GM12872 (cell line): ENCODE data around the gene S100PBP.

Source experiments
- TF ChIP-seq, protein P1 (sequence below): IDR thresholded peaks from 3 replicates; pipeline ENCODE4 v1.5.1; 2011; ENCODE audit warnings: low read depth, mild to moderate bottlenecking, low read length, moderate library complexity; ENCODE audit not compliant: insufficient read depth

S100PBP gene

GRCh38 chr1:32890516-32891240 lies 73.2 kb downstream of the S100PBP start:
- TF ChIP-seq, protein P1, sequence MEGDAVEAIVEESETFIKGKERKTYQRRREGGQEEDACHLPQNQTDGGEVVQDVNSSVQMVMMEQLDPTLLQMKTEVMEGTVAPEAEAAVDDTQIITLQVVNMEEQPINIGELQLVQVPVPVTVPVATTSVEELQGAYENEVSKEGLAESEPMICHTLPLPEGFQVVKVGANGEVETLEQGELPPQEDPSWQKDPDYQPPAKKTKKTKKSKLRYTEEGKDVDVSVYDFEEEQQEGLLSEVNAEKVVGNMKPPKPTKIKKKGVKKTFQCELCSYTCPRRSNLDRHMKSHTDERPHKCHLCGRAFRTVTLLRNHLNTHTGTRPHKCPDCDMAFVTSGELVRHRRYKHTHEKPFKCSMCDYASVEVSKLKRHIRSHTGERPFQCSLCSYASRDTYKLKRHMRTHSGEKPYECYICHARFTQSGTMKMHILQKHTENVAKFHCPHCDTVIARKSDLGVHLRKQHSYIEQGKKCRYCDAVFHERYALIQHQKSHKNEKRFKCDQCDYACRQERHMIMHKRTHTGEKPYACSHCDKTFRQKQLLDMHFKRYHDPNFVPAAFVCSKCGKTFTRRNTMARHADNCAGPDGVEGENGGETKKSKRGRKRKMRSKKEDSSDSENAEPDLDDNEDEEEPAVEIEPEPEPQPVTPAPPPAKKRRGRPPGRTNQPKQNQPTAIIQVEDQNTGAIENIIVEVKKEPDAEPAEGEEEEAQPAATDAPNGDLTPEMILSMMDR, result no peak

GRCh38 chr1:32891241-32891570 lies 73.8 kb downstream of the S100PBP start:
- TF ChIP-seq, protein P1, result no peak

GRCh38 chr1:32891630-32892029 lies 74.2 kb downstream of the S100PBP start:
- TF ChIP-seq, protein P1, result no peak

DNA sequence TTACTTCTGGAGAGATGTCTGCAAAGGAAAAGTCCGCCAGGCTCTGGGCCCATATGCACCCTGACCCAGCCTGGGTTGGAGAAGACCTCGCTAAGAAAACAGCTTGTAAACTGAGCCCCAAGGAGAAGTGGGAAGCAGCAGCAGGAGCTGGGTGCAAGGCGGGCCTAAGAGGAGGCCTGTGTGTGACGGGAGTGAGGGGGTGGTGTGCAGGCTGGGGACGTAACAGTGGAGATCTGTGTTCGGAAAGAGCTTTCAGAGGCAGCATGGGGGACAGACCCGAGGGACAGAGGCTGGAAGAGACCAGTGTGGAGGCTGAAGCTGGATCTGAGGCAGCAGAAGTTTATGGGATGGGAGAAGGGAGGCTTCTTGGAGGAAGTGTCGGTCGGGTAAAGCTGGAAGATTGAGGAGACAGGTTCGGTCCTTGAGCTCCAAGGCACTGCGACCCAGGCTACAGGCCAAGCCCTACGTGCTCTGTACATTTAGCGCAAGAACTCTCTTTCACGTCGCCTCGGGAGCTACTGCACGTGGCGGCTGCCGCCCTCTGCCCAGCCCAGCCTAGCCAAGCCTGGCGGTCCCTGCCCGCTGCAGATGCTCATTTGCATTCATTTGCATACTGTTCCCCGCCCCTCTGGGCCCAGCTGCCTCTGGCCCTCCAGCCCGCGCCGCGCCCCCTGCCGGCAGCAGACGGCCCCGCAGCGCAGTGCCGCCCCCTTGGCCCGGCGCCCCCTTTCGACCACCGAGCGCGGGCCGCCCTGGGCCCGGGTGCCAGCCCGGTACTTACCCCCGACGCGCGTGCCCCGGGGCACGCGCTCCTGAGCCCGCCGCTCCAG lies 75.1 kb downstream of the S100PBP start:
- TF ChIP-seq, protein P1, result peak; percentile 62

DNA sequence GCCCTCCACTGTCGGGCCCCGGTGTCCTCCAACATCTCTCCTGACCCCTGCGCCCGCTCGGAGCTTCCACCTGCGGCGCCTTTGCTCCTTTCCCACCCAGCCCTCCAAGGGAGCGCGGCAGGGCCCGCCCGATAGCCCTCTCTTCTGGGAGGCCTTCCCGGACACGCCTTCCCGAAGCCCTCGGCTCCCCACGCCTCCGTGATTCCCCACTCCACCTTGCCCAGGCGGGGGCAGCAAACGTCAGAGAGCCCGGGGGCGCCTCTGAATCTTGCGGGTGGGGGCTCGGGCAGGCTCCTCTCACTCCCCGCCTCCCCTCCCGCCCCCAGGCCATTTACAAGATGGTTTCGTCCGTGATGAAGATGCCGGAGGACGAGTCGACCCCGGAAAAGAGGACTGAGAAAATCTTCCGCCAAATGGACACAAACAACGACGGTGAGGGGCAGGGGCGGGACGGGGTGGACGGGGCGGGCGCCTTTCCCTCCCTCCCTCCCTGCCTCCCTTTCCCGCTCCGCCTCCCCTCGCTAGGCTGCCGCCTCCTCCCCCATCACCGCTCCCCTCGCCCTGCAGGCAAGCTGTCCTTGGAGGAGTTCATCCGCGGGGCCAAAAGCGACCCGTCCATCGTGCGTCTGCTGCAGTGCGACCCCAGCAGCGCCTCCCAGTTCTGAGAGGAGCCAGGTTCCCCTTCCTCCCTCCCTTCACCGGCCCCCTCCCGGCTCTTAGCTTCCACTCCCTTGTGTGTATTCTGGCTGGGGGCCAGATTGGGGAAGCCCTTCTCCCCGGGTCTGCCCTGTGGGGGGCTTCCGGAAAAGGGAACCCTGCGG lies 76.0 kb downstream of the S100PBP start:
- TF ChIP-seq, protein P1, result no peak; the same call in 2 of the 3 replicates

GRCh38 chr1:32894019-32894600 lies 76.7 kb downstream of the S100PBP start:
- TF ChIP-seq, protein P1, result no peak
